NT2/D1 (cell line): ENCODE measurements around the gene ZNF831.

ENCODE experiments used
- DNase-seq: peaks from one replicate; pipeline ENCODE4 v3.0.0-alpha.2; 2011; ENCODE audit warnings: low read depth, low spot score
- H3K27me3 ChIP-seq: 2 replicates; pipeline ENCODE4 v1.6.0; 2011; ENCODE audit warnings: mild to moderate bottlenecking; ENCODE audit not compliant: insufficient read length, insufficient read depth
- H3K36me3 ChIP-seq: 2 replicates; pipeline ENCODE4 v1.6.1; 2011; ENCODE audit warnings: mild to moderate bottlenecking, low read length, mixed read lengths; ENCODE audit not compliant: insufficient read depth, insufficient read length
- H3K4me1 ChIP-seq: 2 replicates; pipeline ENCODE4 v1.5.1; 2011; ENCODE audit not compliant: insufficient read depth, insufficient read length
- H3K4me3 ChIP-seq: 2 replicates; pipeline ENCODE4 v1.5.1; 2011; ENCODE audit warnings: low read depth; ENCODE audit not compliant: insufficient read length
- H3K9ac ChIP-seq: 2 replicates; pipeline ENCODE4 v1.6.0; 2011; ENCODE audit warnings: low read depth; ENCODE audit not compliant: insufficient read length
- H3K9me3 ChIP-seq: 2 replicates; pipeline ENCODE4 v1.5.1; 2011; ENCODE audit warnings: mild to moderate bottlenecking, low read length; ENCODE audit not compliant: insufficient read depth
- SUZ12 ChIP-seq: IDR thresholded peaks from 2 replicates; pipeline ENCODE4 v1.6.1; 2011; ENCODE audit not compliant: insufficient read length, insufficient read depth; ENCODE audit errors: extremely low read depth
- YY1 ChIP-seq: IDR thresholded peaks from 2 replicates; pipeline ENCODE4 v1.6.1; 2011; ENCODE audit not compliant: insufficient read length, insufficient read depth
- ZNF274 ChIP-seq: IDR thresholded peaks from 2 replicates; pipeline ENCODE4 v1.6.1; 2011; ENCODE audit warnings: mild to moderate bottlenecking, low read depth, low read length

The ZNF831 gene

GRCh38 chr20:59284470-59284869 is 120.8 kb downstream of the ZNF831 start:
- no peak overlapping the region for H3K4me3 ChIP-seq
- DNase-seq = no peak
- TF ChIP-seq ZNF274 (no peak), SUZ12 (no peak), YY1 (no peak)
- H3K9me3 ChIP-seq = no peaks in the 10 kb centered on the region
- H3K27me3 ChIP-seq = peaks cover 3% of the 10 kb centered on the region
- H3K9ac ChIP-seq = no peak overlapping the region
- H3K4me1 ChIP-seq = no peaks in the 10 kb centered on the region
- H3K36me3 ChIP-seq = no peaks in the 10 kb centered on the region

GRCh38 chr20:59289994-59290393 is 126.4 kb downstream of the ZNF831 start:
- TF ChIP-seq SUZ12 (no peak), ZNF274 (no peak), YY1 (no peak)

GRCh38 chr20:59291740-59292383 is 128.2 kb downstream of the ZNF831 start:
- Histone ChIP-seq H3K36me3 (no peaks in the 10 kb centered on the region), H3K4me1 (peaks cover 4% of the 10 kb centered on the region), H3K9me3 (no peaks in the 10 kb centered on the region), H3K27me3 (peaks cover 5% of the 10 kb centered on the region), H3K9ac (no peak overlapping the region), H3K4me3 (no peak overlapping the region)
- no peak for DNase-seq
- TF ChIP-seq YY1 = no peak
- no peak for TF ChIP-seq ZNF274
- no peak for TF ChIP-seq SUZ12

More at GRCh38 chr20:59289994-59290393, 126.4 kb downstream of the ZNF831 start:
- no peaks in the 10 kb centered on the region for H3K9me3 ChIP-seq
- H3K9ac ChIP-seq = no peak overlapping the region
- H3K36me3 ChIP-seq = no peaks in the 10 kb centered on the region
- peaks cover 2% of the 10 kb centered on the region for H3K27me3 ChIP-seq
- no peak overlapping the region for H3K4me3 ChIP-seq
- no peak for DNase-seq
- H3K4me1 ChIP-seq = peaks cover 4% of the 10 kb centered on the region

GRCh38 chr20:59295531-59295930 is 131.9 kb downstream of the ZNF831 start:
- no peaks in the 10 kb centered on the region for H3K36me3 ChIP-seq
- DNase-seq = no peak
- no peak overlapping the region for H3K4me3 ChIP-seq
- peaks cover 7% of the 10 kb centered on the region for H3K4me1 ChIP-seq
- peaks cover 37% of the 10 kb centered on the region for H3K27me3 ChIP-seq
- no peak overlapping the region for H3K9ac ChIP-seq
- TF ChIP-seq ZNF274 (no peak), SUZ12 (no peak), YY1 (no peak)
- no peaks in the 10 kb centered on the region for H3K9me3 ChIP-seq

- no peaks in the 10 kb centered on the region for H3K36me3 ChIP-seq
- no peak for DNase-seq
- H3K27me3 ChIP-seq = peaks cover 59% of the 10 kb centered on the region
These were observed 134.1 kb downstream of the ZNF831 start for GRCh38 chr20:59297686-59298085.

GRCh38 chr20:59299945-59300332 is 136.3 kb downstream of the ZNF831 start:
- no peak for TF ChIP-seq ZNF274
- no peak for TF ChIP-seq YY1
- TF ChIP-seq SUZ12 = peak; percentile 83
- no peak overlapping the region for H3K9ac ChIP-seq
- no peaks in the 10 kb centered on the region for H3K9me3 ChIP-seq
- peaks cover 3% of the 10 kb centered on the region for H3K4me1 ChIP-seq
- DNase-seq = no peak
- H3K4me3 ChIP-seq = peak overlapping the region; percentile 29
- no peaks in the 10 kb centered on the region for H3K36me3 ChIP-seq
- H3K27me3 ChIP-seq = peaks cover 82% of the 10 kb centered on the region

More at GRCh38 chr20:59297686-59298085, 134.1 kb downstream of the ZNF831 start:
- peaks cover 7% of the 10 kb centered on the region for H3K4me1 ChIP-seq
- H3K9ac ChIP-seq = no peak overlapping the region
- H3K4me3 ChIP-seq = no peak overlapping the region
- TF ChIP-seq ZNF274 = no peak
- H3K9me3 ChIP-seq = no peaks in the 10 kb centered on the region

- H3K9ac ChIP-seq = peak within 1 kb of the TSS; percentile 71
- peaks cover 3% of the 10 kb centered on the region for H3K4me1 ChIP-seq
- DNase-seq = peak; percentile 11
- no peaks in the 10 kb centered on the region for H3K36me3 ChIP-seq
- peaks cover 84% of the 10 kb centered on the region for H3K27me3 ChIP-seq
- H3K9me3 ChIP-seq = no peaks in the 10 kb centered on the region
- H3K4me3 ChIP-seq = peak within 1 kb of the TSS; percentile 54
- no peak for TF ChIP-seq YY1
- TF ChIP-seq SUZ12 = peak; percentile 67
- TF ChIP-seq ZNF274 = no peak
These were observed 136.9 kb downstream of the ZNF831 start, which contains the start of gene EDN3 for GRCh38 chr20:59300333-59301081. Gene EDN3 (plus strand): TSS chr20:59300611. CDS start chr20:59300813, 202 bp downstream.
